Nucleus accumbens (tissue), 56 donors: ENCODE measurements around the gene CNOT2.
A peak's percentile ranks its signal among the peaks of the same experiment; 100 is the strongest.

ENCODE experiments used
- DNase-seq, 56 donors: peaks; one replicate each; lab custom pipeline; 2025; lab: John Stamatoyannopoulos, UW

Gene CNOT2

DNA sequence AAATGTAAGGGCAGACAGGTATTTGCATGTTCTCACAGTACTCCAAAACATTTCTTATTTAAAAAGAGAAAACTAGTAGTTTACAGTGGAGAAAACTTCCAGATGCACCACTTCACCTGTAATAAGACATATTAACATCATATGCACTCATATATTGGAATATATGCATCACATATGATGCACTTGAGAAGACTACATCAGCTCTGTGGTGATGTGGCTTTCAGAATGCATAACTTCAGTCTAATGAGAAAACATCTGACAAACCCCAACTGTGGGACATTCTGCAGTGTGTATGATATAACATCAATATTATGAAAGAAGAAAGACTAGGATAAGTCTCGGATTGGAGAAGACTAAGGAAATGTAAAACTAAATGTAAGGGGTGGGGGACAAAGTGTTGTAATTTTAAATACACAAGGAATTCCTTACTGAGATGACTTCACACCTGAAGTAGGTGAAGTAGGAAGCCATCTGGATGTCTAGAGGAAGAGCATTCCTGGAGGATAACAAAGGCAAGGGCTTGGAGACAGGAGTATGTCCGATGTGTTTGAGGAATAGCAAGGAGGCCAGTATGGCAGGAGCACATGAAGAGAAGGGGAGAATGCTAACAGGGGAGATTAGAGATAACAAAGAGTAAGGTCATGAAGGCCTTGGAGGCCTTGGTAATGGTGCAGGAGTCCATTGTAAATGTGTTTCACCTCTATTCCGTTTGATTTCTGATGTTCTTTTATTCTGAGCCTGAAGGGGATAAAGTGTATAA, 49.0 kb downstream of the CNOT2 start:
- DNase-seq = no peak

DNA sequence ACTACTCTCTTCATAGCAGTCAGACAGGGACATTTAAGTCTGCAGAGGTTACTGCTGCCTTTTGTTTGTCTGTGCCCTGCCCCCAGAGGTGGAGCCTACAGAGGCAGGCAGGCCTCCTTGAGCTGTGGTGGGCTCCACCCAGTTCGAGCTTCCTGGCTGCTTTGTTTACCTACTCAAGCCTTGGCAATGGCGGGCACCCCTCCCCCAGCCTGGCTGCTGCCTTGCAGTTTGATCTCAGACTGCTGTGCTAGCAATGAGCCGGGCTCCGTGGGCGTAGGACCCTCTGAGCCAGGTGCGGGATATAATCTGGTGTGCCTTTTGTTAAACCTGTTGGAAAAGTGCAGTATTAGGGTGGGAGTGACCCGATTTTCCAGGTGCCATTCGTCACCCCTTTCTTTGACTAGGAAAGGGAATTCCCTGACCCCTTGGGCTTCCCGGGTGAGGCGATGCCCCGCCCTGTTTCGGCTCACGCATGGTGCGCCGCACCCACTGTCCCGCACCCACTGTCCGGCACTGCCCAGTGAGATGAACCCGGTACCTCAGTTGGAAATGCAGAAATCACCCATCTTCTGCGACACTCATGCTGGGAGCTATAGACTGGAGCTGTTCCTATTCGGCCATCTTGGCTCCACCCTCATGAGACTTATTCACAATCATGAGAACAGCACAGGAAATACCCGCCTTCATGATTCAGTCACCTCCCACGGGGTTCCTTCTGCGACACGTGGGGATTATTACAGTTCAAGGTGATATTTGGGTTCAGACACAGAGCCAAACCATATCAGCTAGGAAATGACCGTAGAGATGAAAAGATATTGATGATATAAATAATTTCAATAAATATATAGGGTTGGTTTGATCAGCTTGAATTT, 61.7 kb downstream of the CNOT2 start:
- DNase-seq = peak in 1 of 56 donors; percentile 1

DNA sequence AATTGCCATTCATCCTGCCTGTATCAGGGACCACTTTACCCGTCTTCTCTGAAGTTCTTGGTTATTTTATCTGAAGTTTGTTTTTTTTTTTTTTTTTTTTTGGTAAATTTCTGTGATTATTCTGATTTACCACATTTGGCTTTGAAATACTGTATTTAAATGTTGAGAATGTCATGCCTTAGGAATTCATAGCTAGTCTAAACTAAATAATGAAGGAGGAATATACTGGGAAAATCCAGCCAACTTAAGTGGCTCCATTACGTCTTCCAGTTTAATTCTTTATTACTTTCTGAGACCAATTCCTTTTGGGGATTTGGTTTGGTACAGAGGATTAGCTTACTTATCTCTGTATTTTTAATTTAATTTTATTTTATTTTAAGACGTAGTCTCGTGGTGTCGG, 62.6 kb downstream of the CNOT2 start:
- no peak for DNase-seq

DNA sequence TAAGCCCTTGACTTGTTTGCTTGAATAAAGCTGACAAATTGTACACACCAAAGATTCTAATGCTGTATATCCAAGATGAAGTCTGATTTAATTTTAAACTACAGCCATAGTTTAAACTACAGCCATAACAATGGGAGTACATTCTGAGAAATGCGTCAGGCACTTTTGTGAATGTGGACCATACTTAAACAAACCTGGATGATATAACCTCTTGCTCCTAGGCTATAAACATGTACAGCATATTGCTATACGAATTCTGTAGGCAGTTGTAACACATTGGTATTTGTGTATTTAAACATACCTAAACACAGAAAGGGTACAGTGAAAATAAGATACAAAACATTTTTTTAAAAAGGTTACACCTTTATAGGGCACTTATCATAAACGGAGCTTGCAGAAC, 63.4 kb downstream of the CNOT2 start:
- DNase-seq = no peak

DNA sequence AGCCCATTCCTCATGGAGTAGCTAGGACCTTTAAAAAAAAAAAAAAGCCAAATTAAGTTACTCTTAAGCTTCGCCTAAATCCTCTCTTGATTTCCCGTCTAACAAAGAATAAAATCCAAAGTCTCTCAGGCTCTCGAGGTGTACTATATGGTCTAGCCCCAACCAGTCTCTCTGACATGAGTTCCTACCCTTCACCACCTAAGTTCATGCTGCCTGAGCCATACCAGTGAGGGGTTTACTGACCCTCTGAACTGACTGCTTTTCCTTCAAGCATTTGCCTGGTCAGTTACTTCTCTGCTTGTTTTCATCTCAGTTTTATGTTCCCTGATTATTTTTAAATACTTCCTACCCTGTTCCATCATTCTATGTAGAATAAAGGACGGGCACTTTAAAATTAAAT, 64.6 kb downstream of the CNOT2 start:
- DNase-seq = no peak

DNA sequence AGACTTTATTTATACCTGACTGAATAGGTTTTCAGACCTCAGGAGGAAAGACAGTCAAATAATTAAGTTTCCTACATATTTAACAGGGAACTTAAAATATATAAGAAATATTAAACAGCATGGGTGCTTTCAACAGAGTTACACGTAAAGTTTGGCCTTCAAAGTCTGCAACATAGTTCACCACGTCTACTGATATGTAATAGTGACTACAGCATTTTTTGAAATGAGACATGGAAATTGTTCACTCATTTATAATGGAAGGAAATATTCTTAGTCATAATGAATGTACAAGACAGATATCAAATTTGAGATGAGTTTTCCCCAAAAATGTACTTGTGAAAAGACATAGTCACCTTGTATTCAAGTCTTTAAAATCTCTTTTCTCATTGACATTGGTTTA, 66.1 kb downstream of the CNOT2 start:
- no peak for DNase-seq

DNA sequence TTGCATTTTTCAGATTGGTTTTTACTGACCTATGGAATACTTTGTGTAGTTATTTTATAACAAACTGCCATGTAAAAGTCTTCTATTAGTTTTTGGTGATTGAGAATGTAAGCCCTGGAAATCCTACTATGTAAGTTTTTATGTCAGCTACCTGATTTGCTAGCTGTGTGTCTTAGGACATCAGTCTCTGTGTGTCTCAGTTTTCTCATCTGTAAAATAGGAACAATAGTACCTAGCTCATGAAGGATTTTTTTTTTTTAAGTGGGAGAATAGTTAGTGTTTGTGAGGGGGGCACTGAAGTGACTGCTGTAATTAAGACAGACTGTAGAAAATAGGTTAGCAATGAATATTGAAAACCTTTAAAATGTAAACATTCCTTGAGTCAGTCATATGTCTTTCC, 70.9 kb downstream of the CNOT2 start:
- no peak for DNase-seq

DNA sequence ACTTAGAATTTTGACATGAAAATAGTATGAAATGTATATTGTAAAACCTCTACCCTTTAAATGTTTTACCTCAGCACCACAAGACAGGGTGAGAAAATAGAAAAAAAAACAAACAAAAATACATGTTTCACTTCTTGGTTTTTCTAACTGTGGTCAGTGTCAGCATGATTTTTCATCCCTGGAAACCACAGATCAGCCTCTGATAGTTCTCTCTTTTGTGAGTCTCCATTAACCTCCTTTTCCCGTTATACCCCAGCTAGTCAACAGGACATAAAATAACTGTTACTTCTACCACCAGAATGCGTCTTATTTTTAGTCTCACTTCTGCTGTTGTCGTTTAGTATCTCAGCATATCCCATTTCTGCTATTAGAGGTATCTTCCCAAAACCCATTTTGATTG, 74.5 kb downstream of the CNOT2 start:
- DNase-seq = no peak

DNA sequence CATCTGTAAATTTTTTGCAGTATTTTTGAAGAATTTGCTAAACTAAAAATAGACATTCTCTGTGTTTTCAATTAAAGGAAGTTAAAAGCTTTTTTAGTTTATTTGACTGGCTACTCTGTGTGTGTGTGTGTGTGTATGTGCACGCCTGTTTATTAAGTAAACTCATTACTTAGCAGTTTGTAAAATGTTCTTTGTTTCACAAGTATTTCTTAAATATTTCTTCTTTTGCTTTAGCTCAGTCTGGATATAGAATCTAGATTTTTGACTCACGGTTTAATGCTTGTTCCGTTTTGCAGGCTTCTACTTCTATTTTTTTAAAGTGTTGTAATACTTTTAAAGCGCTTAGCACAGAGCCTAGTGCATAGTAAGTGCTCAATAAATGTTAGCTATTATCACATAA, 76.4 kb downstream of the CNOT2 start:
- no peak for DNase-seq

DNA sequence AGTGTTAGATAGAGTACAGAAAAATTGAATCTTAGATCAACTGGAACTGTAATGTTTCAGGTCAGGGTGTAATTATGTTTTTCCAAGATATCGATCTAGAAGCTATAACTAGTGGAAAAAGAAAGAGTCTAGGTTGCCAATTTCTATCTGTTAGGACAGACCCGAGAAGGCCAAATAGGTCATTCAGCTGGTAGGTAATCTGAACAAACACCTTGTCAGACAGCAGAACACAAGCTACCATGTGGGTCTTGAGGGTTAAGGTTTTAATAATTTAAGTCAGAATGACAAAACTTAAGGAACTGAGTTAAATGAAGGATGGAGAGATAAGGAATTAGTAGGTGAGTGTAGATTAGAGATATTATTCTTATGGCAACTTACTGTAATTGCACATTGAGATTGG, 78.0 kb downstream of the CNOT2 start:
- DNase-seq = no peak

DNA sequence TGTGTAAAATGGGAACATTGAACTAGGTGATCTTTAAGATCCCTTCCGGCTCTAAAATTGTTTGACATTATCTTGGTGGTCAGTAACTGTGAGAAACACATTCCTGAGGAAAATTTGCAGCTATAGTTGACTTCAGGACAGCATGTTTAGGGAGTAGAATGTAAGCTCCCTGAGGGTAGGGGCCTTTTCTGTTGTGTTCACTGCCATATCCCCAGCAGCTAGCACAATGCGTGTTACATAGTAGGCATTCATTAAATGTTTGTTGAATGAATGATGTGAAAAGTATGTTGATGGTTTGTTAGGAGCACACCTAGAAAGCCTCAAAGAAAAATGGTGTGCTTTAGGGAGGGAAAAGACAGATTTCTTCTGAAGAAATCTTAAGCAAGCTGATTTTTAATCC, 84.3 kb downstream of the CNOT2 start:
- DNase-seq = no peak

DNA sequence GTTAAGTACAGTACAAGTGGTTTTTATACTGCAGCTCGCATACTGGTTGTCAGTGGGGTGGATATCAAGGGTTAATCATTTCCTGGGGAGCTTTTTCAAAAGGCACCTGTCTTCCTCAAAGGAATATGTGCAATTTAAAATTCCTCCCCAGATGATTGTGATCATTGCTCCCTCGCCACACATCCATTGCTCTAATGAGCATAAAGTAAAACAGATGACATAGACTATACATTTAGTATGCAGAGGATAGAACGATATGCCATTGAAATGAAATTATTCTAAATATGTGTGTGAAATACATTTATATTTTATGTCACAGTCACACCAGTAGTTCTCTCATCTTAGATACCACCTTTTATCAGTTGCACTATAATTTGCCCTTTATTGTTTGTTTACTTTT, 86.5 kb downstream of the CNOT2 start:
- DNase-seq = no peak

DNA sequence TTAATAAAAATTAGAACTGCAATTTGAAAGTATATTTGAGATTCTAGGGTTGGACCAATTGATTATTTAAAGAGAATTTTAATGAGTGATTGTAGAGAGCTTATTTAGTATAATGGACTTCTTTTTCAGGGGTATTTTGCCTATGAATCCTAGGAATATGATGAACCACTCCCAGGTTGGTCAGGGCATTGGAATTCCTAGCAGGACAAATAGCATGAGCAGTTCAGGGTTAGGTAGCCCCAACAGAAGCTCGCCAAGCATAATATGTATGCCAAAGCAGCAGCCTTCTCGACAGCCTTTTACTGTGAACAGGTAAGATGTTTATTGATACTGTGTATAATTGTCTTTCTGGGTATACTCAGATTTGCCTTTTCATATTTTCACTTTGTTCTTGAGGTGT, 86.9 kb downstream of the CNOT2 start:
- no peak for DNase-seq

DNA sequence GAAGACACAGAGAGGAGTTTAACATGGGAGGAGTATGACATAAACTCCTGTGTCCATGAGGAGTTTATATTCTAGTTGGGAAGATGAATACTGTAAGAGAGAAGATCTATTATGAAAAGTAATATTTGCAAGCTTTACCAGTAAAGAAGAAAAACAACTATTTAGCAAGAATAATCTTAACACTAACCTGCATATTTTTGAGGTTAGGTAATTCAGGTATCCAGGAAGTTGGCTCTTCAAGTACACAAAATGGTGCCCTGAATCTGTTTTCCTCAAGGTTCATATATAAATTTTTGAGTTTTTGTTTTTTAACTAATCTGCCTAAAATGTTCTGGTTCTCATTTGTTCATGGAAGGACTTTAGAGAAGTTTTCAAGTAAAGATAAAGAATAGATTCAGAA, 89.0 kb downstream of the CNOT2 start:
- DNase-seq = no peak

DNA sequence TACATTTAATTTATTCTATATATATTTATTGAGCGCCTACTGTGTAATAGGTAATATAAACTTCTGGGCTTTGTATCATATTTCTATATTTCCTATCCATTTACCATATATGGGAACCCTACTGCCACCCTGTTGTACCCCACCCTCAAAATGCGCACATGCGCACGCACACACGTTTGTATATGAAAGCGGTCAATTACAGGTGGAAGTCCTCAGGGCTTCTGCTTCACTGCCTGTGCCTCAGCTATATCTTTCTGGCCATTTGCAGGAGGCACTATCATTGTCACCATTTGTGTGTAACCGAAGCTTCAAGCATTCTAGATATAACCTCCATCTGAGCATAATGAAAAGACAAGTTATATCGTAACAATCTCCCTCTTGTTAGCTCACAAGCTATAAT, 91.5 kb downstream of the CNOT2 start:
- no peak for DNase-seq

DNA sequence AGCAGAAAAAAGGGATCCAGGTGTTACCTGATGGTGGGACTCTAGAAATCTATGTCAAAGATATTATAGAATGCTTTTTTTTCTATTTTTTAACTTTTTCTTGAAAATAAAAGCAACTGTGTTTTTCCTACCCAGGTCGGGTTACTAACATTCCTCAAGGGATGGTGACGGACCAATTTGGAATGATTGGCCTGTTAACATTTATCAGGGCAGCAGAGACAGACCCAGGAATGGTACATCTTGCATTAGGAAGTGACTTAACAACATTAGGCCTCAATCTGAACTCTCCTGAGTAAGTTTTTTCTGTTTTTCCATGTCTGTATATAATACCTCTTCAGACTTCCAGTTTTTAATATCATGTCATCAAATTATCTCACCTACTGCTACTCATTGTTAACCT, 95.3 kb downstream of the CNOT2 start:
- DNase-seq = no peak

DNA sequence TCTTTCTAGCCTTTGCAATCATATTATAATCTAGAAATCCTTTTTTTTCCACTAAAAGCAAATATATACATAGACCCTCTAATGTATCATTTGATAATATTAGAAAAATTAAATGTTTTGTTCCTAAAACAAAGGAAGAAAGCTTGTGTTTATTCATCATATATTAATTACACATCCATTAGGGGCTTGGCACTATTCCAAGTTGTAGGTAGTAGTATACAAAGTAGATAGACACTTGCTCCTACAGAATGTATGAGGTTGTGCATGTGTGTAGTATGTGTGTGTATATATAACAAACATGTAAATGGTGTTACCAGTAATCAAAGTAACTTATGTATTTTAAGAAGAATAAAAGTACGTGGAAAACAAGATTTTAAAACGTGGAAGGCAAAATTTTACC, 107.8 kb downstream of the CNOT2 start:
- no peak for DNase-seq

DNA sequence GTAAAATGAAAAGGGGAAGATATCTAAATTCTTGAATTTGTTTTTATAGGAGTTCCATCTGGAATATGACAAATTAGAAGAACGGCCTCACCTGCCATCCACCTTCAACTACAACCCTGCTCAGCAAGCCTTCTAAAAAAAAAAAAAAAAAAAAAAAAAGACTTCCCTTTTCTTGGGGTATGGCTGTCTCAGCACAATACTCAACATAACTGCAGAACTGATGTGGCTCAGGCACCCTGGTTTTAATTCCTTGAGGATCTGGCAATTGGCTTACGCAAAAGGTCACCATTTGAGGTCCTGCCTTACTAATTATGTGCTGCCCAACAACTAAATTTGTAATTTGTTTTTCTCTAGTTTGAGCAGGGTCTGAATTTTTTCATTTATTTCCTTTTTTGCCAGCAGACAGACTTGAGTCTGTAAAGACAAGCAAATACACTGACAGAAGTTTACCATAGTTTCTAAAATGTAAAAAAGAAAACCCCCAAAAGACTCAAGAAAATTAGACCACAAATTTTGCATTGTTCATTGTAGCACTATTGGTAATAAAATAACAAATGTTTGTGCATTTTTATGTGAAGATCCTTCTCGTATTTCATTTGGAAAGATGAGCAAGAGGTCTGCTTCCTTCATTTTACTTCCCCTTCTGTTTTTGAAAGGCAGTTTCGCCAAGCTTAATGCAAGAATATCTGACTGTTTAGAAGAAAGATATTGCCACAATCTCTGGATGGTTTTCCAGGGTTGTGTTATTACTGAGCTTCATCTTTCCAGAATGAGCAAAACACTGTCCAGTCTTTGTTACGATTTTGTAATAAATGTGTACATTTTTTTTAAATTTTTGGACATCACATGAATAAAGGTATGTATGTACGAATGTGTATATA, 110.8 kb downstream of the CNOT2 start:
- no peak for DNase-seq

DNA sequence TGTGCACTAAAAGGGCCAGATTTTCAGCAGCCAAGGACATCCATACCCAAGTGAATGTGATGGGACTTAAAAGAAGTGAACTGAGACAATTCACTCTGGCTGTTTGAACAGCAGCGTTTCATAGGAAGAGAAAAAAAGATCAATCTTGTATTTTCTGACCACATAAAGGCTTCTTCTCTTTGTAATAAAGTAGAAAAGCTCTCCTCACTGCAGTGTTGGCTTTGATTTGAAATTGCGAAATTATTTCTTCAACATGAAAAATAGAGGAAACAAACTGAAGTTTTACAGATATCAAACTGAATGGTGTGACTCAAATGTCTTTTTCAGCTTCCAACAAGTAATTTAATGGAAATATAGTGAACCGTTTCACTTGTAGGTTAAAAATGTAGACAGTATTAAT, 111.6 kb downstream of the CNOT2 start:
- no peak for DNase-seq

DNA sequence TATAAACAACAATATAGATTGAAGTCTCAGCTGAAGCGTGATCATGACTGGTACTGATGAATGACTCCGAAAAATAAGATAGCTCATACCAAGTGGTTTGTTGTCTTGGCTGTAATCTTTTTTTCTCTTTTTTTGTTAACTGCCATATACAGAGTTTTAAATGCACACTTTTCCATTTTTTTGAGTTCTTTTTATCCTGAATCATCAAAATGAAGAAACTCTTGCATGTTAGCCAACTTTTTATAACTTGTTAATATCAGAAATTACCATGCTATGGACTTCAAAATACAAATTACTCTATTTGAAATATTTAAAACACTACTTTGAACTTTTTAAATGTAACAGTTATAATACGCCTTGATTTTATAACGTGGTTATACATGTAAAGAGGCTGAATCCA, 112.7 kb downstream of the CNOT2 start:
- DNase-seq = no peak
